Bronchial epithelial cell (primary cell): ENCODE measurements around the gene LGALS7. TPM values are rescaled to one million over a fixed set of nuclear protein-coding genes. Genes with fewer than 3 reads are reported as not detected.

Experiments used
- DNase-seq: peaks from one replicate; pipeline ENCODE4 v3.0.0-alpha.2; 2010; ENCODE audit warnings: low read depth
- FAIRE-seq: peaks from 2 replicates; lab custom pipeline; 2011; peaks lifted over from hg19 to GRCh38; lab: Jason Lieb, UNC
- H3K27me3 ChIP-seq: 2 replicates; pipeline ENCODE4 v1.5.1; 2011; ENCODE audit warnings: low read length; ENCODE audit not compliant: control insufficient read depth, insufficient read depth
- H3K36me3 ChIP-seq: 2 replicates; pipeline ENCODE4 v1.5.1; 2011; ENCODE audit warnings: low read length; ENCODE audit not compliant: control insufficient read depth, insufficient read depth
- H3K4me3 ChIP-seq: 2 replicates; pipeline ENCODE4 v1.5.1; 2011; ENCODE audit warnings: mild to moderate bottlenecking, low read depth, low read length, control low read depth
- total RNA-seq: library from RNA; depleted of rRNA; stranded (reverse); fragments of >200 nt; gene quantifications from 2 replicates; pipeline ENCODE4 v1.2.1, GENCODE V29; 2014
- TF ChIP-seq, protein P1 (sequence below): IDR thresholded peaks from 2 replicates; pipeline ENCODE4 v1.5.1; 2011; ENCODE audit warnings: mild to moderate bottlenecking, moderate library complexity, low read length, control low read depth, inconsistent platforms; ENCODE audit not compliant: insufficient read depth, severe bottlenecking

The LGALS7 gene
- total RNA-seq, 1 donor from 2014 or later: 406 TPM

DNA sequence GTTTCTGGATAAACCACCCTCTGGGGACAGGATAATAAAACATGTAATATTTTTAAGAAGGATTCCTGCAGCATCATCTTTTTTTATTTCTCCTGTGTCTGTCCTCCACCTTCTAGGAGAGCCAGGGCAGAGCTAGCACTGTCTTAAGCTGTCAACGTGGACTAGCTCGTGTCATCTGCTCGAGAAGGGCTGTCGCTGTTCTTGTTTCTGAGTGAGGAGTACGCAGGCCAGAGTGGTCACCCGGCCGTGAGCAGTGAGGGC lies 42.9 kb downstream of the LGALS7 start:
- TF ChIP-seq, protein P1, sequence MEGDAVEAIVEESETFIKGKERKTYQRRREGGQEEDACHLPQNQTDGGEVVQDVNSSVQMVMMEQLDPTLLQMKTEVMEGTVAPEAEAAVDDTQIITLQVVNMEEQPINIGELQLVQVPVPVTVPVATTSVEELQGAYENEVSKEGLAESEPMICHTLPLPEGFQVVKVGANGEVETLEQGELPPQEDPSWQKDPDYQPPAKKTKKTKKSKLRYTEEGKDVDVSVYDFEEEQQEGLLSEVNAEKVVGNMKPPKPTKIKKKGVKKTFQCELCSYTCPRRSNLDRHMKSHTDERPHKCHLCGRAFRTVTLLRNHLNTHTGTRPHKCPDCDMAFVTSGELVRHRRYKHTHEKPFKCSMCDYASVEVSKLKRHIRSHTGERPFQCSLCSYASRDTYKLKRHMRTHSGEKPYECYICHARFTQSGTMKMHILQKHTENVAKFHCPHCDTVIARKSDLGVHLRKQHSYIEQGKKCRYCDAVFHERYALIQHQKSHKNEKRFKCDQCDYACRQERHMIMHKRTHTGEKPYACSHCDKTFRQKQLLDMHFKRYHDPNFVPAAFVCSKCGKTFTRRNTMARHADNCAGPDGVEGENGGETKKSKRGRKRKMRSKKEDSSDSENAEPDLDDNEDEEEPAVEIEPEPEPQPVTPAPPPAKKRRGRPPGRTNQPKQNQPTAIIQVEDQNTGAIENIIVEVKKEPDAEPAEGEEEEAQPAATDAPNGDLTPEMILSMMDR: no peak
- Histone ChIP-seq H3K4me3 (no peak overlapping the region), H3K27me3 (no peaks in the 10 kb centered on the region), H3K36me3 (peaks cover 36% of the 10 kb centered on the region)
- DNase-seq: no peak
- no peak for FAIRE-seq

DNA sequence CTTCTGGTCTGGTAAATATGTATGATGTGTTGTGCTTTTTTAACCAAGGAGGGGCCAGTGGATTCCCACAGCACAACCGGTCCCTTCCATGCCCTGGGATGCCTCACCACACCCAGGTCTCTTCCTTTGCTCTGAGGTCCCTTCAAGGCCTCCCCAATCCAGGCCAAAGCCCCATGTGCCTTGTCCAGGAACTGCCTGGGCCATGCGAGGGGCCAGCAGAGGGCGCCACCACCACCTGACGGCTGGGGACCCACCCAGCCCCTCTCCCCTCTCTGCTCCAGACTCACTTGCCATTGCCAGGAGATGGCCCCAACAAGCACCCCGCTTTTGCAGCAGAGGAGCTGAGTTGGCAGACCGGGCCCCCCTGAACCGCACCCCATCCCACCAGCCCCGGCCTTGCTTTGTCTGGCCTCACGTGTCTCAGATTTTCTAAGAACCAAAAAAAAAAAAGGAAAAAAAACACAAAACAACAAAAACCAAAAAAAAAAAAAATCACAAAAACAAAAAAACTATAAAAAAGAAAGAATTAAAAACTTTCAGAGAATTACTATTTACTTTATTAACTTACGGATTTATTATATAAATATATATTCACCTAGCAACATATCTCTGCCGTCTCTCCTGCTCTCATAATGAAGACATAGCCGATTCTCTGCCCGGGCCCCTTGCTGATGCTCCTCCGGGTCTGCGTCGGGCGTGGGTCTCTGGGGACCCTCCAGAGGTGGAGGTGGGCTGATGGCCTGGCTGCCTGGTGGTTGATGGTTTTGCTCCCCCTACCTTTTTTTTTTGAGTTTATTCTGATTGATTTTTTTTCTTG lies 43.5 kb downstream of the LGALS7 start:
- no peak overlapping the region for H3K4me3 ChIP-seq
- no peaks in the 10 kb centered on the region for H3K27me3 ChIP-seq
- H3K36me3 ChIP-seq: peaks cover 40% of the 10 kb centered on the region
- FAIRE-seq (no peak), DNase-seq (peak; percentile 38)
- TF ChIP-seq, protein P1: peak; percentile 88

DNA sequence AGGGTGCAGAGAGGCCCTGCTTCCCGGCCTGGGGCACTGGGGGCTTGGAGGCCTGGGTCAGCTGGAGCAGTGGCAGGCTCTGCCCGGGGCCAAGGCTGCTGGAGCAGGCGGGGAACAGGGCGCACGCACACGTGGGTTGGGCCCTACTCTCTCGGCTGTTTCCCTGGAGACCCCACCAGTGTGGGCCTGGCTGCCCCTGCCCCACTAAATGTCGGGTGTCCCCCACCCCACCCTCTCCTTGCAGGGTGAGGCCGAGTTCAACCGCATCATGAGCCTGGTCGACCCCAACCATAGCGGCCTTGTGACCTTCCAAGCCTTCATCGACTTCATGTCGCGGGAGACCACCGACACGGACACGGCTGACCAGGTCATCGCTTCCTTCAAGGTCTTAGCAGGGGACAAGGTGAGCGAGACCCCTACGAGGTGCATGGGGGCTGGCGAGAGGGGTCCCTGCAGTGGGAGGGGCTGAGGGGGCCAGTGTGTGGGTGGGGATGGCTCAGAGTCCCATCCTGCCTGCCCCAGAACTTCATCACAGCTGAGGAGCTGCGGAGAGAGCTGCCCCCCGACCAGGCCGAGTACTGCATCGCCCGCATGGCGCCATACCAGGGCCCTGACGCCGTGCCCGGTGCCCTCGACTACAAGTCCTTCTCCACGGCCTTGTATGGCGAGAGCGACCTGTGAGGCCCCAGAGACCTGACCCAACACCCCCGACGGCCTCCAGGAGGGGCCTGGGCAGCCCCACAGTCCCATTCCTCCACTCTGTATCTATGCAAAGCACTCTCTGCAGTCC lies 44.4 kb downstream of the LGALS7 start:
- FAIRE-seq (no peak), DNase-seq (no peak)
- TF ChIP-seq, protein P1: no peak
- Histone ChIP-seq H3K4me3 (no peak overlapping the region), H3K27me3 (no peaks in the 10 kb centered on the region), H3K36me3 (peaks cover 48% of the 10 kb centered on the region)

DNA sequence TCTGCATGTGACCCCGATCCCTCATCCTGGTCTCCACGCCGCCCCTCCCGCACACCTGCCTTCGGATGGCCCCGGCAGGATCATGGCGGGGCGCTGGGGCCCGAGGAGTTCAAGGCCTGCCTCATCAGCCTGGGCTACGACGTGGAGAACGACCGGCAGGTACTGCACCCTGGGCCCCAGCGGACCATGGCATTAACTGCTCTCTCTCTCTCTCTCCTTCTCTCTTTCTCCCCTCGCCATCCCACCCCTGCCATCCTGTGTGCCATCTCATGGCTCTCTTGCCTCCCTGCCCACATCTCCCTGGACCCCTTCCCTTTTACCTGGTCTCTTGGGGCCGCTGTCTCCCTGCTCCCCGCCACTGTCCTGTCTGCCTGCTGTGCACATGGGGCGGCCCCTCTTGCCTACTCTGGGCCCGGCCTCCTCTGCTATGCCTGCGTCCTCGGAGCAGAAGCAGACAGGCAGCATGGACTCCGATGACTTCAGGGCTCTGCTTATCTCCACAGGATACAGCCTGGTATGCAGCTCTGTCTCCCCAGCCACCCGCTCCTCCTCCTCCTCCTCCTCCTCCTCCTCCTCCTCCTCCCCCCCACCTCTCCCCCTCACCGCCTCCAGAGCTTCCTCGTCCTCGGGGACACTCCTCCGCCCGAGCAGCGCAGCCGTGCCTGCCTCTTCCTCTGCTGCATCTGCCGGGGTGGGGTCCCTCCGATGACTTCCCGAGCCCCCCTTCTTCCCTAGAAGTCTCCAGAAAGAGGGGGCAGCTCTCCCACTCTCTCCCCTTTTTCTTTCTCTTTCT lies 45.3 kb downstream of the LGALS7 start:
- no peak overlapping the region for H3K4me3 ChIP-seq

DNA sequence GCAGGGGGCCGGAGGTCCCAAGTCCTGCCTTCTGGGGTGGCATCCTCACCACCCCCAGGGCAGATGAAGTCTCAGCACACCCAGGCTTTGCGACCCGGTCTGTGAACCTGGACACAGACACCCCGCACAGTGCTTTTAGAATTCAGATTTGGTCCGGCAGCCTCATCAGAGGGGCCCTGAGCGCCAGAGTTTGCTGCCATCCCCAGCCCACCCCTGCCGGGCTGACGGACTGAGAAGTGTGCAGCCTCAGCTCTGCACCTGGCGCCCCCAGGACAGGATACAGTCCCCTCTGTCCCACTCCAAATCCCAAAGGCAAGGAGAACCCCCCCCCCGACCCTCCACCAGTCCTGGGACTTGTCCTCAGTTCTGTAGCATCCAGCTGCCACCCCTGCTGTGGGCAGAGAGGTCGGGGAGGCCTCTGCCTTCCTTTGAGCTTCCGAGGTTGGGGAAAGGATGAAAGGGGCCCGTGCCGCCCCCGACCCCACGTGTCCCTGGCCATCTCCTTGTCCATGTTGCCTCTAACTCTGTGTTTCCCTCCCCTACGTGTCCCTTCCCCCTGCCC lies 45.9 kb downstream of the LGALS7 start:
- peaks cover 62% of the 10 kb centered on the region for H3K36me3 ChIP-seq
- TF ChIP-seq, protein P1: no peak
- H3K4me3 ChIP-seq: no peak overlapping the region
- DNase-seq (no peak), FAIRE-seq (no peak)
- H3K27me3 ChIP-seq: no peaks in the 10 kb centered on the region

More for the DNA sequence above, 45.3 kb downstream of the LGALS7 start:
- Histone ChIP-seq H3K36me3 (peaks cover 55% of the 10 kb centered on the region), H3K27me3 (no peaks in the 10 kb centered on the region)
- FAIRE-seq (no peak), DNase-seq (no peak)
- TF ChIP-seq, protein P1: no peak
